GM21717 (cell line): ENCODE measurements around the gene CETN2.
A peak's percentile ranks its signal among the peaks of the same experiment; 100 is the strongest.
"Not testable (repeated sequence)": the region's sequence is repeated elsewhere in the genome, so short reads cannot be mapped to it uniquely, and the experiment has no call there.

Source experiments
- ATAC-seq: cut with Tn5 transposase; IDR thresholded peaks from one replicate; pipeline ENCODE4 v1.9.1; 2021; ENCODE audit warnings: mild to moderate bottlenecking, moderate library complexity; ENCODE audit not compliant: unreplicated experiment

CETN2 gene

DNA sequence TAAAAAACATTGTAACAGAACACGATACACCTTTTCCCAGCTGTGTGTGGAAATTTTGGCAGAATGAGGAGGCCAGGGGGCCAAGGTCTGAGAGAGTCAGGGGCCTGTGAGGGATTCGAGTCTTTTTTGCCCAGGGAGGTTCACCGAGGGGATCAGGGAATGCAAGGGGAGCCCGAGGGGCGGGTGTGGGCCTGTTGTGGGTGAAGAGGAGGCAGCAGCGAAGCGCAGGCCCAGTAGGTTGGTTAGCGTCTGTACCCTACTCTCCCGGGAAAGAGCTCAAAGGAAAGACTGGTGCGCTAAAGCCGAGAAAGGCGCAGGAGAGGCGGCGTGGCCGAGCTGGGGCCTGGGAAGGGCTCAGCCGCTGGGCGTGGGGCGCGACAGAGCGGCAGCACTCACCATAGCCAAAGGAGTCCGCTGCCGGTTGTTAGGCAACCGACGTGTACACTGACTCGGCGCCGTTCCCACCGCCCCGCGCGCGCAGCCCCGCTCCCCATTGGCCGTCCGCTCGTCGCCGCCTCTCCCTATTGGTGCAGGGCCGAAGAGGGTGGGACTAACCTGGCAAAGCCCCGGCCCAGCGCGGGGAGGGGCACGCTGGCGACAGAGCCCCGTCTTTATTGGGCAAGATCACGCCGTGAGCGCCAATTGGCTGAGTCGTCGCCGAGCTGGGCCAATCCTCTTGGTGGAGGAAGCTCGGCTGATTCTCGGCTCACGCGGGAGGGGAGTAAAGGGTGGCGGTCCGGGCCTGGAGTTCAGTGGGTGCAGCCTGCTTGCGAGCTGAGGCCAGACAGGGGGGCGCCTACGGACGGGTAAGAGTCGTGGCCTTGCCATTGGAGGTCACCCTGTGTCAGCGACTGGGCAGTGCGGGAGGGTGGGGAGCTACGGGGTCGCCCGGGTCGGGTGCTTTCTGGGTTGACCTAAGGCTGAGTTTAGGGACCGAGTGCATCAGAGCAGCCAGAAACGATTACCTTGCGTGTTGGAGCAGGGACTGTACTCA, at the start of gene CETN2, which contains the start of gene NSDHL:
CETN2 (minus strand) TSS at position 446 of the 994 bp plus-strand sequence; CDS start at position 399, 47 bp downstream.
NSDHL (plus strand) TSS at position 752 of the 994 bp plus-strand sequence. CDS start 15,262 bp downstream, outside the sequence.
- ATAC-seq: peak; percentile 98

DNA sequence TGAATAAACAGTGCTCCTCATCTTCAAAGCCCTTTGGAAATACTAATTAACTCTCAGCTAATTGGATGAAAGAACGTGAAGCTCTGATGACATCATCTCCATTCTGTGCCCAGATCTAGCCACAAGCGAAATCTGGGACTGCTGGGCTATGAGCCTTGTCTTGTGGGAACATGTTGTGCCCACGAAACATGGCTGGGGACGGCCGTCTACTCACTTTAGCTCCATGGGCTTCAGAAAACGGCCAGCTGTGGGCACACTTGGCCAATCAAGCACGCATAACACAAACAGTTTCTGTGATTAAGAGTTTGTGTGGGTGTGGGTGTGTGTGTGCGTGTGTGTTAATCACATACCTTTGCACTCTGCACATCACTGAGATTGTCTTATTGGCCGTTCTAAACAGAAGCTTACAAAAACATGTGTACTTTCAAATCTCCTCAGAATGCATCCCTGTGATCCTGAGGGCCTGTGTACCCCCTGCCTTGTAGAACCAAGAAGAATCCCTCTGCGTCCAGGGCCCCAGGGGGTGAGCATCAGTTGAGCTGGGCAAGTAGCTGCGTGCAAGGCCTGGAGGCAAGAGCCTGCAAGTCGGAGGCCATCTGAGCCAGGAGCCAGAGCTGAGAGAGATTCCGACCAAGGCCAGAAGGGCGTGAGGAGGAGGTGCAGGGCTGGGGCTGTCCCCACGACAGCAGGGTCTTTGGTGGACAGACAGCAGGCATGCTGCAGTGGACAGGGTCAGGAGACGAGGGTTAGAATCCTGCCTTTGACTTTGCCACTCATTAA, 48.6 kb upstream of the CETN2 start:
- ATAC-seq: no peak

DNA sequence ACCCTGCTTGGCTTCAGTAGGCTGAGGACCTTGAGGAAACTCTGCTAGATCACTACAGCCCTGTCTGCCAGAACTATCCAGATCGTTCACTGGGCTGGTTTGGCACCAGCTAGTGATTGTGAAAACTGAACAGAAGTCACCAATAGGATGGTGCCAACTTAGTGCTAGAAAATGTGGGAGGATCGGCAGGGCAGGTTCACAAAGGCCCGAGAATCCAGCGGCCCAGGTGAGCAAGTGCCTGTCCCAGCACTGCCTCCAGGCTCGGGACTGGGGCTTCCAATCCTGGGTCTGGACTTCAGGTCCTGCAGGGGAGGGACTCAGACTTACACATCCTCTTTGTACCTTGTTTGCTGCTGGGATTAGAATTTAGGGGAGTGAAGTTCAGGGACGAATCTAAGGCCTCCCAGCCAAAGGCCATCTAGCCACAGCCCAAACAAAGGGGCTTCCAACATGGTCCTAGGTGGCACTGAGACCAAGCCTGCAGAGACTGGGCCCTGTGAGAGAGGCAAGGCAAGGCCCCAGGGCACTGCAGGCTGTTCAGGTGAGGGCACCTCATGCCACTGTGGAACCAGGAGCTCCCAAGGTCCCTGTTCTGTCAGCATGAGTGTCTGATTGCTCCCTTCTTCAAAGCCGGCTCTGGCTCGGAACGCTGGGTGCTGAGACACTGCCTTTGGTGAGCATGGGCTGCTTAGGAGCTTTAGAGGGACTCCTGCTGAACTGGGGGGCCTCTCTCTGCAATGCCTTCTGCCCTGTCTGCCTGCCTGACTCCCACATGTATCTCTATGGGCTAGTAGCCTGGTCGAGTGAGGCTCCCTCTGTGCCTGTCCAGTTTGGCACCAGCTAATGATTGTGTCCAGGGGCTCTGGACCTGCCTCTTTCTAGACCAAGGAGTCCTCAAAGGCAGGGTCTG, 46.6 kb upstream of the CETN2 start:
- no peak for ATAC-seq

DNA sequence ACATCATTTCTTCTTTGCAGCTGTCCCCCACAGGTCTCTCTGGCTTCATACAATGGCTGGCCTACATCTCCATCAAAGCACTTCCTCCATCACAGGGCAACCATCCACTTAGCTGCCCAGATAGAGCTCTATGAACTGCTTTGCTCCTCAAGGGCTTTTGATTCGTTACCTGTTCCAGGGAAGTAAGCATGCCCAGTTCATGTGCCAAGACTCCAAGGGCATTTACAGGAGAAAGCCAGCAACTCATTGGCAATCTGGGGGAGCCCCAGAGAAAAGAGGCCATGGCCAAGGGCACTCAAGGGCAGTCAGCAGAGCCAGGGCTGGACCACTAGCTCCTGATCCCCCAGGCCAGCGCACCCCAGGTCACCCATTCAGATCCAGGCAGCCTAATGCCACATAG, 42.8 kb upstream of the CETN2 start:
- no peak for ATAC-seq

DNA sequence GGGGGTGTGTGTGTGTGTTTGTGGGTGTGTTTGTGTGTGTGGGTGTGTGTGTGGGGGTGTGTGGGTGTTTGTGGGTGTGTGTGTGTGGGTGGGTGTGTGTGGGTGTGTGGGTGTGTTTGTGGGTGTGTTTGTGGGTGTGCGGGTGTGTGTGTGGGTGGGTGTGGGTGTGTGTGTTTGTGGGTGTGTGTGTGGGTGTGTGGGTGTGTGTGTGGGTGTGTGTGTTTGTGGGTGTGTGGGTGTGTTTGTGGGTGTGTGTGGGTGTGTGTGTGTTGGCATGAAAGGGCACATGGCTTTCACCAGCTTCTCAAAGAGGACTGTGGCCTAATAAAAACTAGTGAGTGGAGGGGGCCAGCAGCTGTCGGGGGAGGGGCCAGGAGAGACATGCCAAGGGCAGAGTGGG, 42.0 kb upstream of the CETN2 start:
- no peak for ATAC-seq

DNA sequence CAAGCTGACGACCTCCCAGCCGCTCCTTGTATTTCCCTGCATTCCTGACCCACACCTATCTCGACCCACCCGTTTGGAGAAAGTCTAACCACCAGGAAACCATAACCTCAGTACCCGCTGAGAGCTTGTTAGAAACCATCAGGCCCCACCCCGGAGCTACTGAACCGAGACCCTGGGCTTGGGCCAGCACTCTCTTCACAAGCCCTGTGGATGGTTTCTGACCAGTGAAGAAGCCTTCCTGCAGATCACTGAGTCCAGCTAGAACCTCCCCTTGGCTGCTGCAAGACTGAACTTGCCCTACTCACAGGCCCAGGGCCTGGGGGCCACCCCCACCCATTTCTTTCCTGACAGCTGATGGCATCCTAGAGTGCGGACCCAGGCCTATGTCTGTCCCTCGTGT, 40.7 kb upstream of the CETN2 start:
- no peak for ATAC-seq

DNA sequence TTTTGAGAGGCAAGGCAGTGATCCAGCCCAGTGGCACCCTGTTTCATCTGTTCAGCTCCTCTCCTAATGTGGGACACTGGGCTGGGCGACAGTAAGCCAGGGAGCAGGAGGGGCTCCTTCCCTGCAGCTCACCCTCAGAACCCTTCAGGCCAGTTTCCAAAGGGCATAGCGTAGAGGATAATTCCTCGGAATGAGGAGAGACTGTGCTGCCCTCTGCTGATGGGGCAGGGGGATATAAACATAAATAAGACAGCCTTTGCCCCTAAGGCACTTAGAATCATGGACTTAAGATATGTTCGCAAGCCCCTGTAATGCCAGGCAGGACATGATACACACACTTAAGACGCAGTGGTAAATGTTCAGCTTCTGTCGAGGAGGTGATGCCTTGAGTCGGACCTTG, 39.4 kb upstream of the CETN2 start:
- no peak for ATAC-seq

DNA sequence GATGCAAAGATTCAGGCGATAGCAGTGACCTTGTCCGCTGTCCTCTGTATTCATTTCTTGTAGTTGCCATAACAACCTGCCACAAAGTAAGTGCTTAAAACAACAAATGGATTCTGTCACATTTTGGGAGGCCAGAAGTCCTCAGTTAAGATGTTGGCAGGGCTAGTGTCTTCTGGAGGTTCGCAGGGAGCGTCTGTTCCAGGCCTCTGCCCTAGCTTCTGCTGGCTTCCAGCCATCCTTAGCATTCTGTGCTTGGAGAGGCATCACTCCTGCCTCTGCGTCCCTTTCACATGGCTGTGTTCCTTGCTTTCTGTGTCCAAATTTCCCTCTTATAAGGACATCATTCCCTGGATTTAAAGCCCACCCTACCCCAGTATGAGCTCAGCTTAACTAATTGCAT, 35.8 kb upstream of the CETN2 start:
- no peak for ATAC-seq

DNA sequence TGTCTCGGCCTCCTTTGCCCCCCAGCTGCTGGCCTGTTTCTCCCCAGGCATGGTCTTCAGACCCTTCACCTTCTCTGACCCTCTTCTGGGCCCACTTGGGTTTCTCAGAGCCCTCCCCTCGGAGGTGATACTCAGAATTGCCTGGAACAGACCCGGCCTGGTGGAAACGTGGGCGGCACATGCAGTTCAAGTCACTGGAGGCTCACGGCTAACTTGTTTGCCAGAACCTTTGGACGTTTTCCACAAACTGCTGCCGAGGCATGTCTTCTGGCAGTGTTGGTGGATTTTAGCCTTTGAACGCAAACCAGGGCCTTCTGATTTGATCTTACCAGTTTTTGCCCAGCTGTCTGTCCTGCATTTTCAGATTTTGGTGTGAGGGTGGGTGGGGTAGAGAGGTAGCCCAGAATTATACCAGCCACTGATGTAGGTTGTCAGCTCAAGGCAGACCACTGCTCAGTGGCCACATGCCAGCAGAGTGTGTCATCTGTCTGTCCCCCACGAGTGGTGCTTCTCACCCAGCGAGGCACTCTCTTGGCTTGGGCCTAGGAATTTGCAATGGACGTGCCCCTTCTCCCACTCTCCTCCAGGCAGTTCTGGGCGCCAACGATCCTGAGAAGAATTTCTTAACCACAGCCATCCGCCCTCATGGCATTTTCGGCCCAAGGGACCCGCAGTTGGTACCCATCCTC, 34.8 kb upstream of the CETN2 start:
- ATAC-seq: no peak

DNA sequence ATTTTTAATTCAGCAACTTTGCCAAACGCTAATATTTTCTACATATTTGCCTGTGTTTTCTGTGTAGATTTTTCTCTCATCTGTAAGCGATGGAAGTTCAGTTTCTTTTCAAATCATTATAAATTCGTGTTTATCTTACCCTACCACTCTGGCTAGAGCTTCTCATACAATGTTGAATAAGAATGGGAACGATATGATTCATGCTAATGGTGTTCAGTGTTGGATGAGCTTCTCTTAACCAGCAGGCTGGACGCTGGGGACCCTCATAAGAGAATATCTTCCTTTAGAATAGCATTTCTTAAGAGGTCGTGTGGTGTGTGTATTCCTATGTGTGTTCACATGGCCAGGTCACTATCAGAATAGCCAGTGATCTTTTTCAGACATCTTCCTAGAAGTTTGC, 31.3 kb upstream of the CETN2 start:
- ATAC-seq: no peak

DNA sequence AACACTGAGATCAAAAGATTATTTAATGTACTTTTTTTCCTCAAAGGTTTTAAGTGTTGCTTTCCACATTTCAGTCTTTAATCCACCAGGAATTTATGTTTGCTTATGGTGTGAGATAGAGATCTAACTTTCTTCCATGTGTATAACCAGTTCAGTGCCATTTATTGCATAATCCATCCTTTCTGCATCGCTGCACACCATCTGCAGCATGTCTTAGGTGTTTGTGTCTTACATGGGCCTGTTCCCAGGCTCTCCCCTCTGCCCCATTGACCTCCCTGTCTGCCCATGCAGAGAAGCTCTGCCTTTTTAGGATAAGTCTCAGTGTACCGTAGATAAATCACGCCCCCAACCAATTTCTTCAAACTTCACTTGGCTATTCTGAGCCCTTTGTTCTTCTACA, 30.6 kb upstream of the CETN2 start:
- ATAC-seq: no peak

DNA sequence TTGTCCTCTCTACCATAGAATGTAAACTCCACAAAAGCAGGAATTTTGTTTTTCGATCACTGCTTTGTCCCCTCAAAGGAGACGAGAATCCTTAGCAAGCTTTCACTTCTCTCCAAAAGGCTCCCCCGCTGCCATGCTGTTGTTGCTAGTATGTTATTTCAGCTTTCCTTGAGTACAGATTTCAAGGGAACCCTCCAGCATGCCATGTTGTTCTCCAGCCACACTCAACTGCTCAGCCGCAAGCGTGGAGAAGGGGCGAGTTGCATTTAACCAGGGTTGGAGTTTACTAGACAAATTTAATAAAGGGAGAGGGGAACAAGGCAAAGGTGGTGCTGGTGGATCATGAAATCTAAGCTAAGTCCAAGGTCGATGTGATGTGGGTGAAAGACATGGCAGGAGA, 23.4 kb upstream of the CETN2 start:
- ATAC-seq: no peak

DNA sequence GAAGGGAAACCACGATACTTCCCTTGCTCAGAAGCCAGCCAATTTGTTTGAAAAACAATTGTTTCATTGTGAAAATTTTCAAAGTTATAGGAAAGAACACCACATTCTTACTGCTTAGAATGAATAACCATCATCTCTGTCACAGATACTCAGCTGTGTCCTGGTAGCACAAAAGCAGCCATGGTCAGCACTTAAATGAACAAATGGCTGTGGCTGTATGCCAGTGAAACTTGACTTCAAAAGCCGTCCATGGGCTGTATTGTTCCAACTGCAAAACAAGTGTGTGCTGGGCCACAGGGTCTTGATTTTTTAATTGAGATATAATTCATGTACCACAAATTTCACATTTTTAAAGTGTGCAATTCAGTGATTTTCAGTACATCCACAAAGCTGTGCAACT, 19.9 kb upstream of the CETN2 start:
- no peak for ATAC-seq

DNA sequence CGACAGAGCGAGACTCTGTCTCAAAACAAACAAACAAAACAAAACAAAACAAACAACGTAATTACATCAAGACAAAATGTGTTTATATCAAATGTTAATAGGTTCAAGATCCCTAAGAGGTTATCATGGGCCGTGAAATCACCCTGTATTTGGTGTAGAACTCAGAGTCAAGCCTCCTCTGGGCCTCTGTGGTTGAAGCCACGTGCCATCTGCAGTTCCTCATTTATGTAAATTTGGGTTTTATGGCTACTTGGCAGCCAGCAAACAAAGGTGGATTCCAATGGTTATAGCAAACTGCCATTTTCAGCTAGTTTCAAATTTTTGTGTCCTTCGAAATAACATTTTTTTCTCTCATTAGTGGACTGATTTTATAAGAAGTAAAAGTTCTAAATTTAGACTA, 16.7 kb upstream of the CETN2 start:
- no peak for ATAC-seq

DNA sequence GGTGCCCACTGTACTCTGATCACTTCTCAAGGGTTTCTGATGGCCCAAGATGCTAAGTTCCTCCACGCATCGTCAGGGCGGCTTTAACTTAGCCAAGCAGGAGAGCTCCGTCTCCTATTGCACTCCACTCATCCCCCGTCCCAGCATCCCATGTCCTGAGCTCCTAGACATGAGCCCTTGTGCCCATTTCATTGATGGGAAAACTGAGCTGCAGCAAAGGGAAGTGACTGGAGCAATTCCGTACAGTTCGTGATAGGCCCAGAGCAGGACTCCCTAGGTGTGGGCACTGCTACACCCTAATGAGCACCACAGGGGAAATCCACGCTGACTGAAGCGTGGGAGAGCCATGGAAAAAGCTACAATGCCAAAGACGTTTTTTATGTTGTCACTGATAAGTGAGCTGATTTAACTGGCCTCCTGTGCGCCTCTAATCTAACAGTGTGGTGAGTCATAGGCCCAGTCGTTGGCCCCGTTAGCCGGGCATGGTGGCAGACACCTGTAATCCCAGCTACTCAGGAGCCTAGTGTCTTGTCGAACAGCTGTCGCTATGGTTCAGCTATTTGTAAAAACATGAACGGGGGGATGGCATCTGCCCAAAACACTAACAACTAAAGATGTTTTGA, 15.2 kb upstream of the CETN2 start:
- ATAC-seq: no peak

DNA sequence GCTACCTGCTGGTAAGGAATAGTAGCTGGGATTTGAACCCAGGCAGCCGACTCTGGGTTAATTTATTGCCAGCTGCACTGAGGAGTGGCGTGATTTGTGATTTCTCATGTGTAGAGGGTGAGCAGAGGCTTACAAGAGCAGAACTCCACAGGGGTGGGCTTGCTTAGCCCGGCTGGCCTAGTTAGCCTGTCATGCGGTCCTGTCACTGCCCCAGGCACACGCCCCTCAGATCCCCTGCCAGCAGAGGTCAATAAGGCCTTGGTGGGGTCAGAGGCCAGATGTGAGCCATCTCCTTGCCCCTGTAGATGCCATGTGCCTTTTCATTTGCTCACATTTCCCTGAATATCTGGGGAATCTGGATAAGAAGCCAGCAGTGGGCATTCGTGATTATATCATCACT, 13.7 kb upstream of the CETN2 start:
- ATAC-seq: no peak

DNA sequence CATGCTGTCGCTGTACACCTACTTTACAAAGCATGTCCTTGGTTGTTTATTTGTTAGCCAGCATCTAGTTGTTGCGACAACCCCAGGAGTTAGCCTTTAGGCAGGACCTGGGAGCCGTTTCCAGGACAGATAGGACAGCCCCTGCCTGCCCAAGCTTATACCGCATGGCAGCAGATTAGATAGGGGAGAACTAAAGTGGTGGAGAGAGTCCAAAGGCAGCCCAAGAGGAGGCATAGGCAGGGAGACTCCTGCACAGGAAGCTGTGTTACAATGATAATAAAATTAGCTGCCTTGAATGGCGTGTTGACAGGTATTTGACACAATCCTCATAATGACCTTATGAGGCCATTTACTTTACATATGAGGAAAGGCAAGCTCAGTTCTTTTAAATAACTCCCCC, 13.3 kb upstream of the CETN2 start:
- ATAC-seq: no peak

DNA sequence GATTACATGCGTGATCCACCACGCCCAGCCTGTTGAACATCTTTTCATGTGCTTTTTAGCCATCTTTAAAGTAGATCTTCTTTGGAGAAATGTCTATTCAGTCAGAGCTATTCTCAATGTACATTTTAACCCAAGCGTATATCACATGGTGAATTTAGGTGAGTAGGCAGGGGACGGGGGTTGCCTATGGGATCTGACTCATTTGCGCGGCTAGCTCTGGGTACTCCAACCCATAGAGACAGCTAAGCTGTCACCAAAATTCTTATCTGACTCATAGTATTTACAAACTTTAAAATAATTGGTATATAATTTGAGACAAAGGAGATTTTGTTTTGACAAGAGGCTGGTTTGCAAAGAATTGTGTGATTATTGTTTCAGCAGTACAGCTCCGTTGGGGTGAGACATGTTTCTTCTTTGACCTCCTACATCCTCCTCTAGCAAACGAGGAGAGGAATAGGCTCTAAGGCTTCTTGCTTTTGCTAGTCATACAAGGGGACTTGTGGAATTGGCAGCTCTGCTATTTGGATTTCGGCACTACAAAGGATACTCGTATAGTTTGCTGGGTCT, 12.3 kb upstream of the CETN2 start:
- no peak for ATAC-seq

DNA sequence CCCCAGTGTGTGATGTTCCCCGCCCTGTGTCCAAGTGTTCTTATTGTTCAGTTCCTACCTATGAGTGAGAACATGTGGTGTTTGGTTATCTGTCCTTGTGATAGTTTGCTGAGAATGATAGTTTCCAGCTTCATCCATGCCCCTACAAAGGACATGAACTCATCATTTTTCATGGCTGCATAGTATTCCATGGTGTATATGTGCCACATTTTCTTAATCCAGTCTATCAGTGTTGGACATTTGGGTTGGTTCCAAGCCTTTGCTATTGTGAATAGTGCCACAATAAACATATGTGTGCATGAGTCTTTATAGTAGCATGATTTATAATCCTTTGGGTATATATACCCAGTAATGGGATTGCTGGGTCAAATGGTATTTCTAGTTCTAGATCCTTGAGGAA, 4.9 kb upstream of the CETN2 start:
- not testable (repeated sequence) for ATAC-seq
